Measurements from ENCODE around the gene EXD3.
"Not testable (repeated sequence)": the region's sequence is repeated elsewhere in the genome, so short reads cannot be mapped to it uniquely, and the experiment has no call there.

Gene EXD3

GRCh38 chr9:137422604-137423513 is at the start of gene EXD3, which contains the start of gene NOXA1:
Gene EXD3, minus strand, starts transcription at chr9:137423162. Its CDS starts 27,805 bp downstream, at chr9:137395357.
Gene NOXA1, plus strand, starts transcription at chr9:137423393. Its CDS starts 137 bp downstream, at chr9:137423530.
- peak; percentile 80 for DNase-seq (ENCODE audit: low read depth in 2 of 2)

GRCh38 chr9:137470785-137471184 is 47.8 kb upstream of the EXD3 start:
- DNase-seq (ENCODE audit: low read depth in 2 of 2), result no peak

- DNase-seq (ENCODE audit: low read depth in 2 of 2), result no peak
Measured at GRCh38 chr9:137467896-137468295, 44.9 kb upstream of the EXD3 start.

- DNase-seq (ENCODE audit: low read depth in 2 of 2), result no peak
Measured at GRCh38 chr9:137467161-137467581, 44.2 kb upstream of the EXD3 start.

GRCh38 chr9:137466389-137467085 is 43.6 kb upstream of the EXD3 start:
- DNase-seq (ENCODE audit: low read depth in 2 of 2), result not testable (repeated sequence)

GRCh38 chr9:137465720-137466388 is 42.9 kb upstream of the EXD3 start:
- DNase-seq (ENCODE audit: low read depth in 2 of 2), result no peak

- no peak for DNase-seq (ENCODE audit: low read depth in 2 of 2)
Measured at GRCh38 chr9:137465000-137465719, 42.2 kb upstream of the EXD3 start.

GRCh38 chr9:137464291-137464999 is 41.5 kb upstream of the EXD3 start:
- DNase-seq (ENCODE audit: low read depth in 2 of 2), result no peak

GRCh38 chr9:137463931-137464290 is 40.9 kb upstream of the EXD3 start:
- no peak for DNase-seq (ENCODE audit: low read depth in 2 of 2)

GRCh38 chr9:137462986-137463930 is 40.3 kb upstream of the EXD3 start:
- no peak for DNase-seq (ENCODE audit: low read depth in 2 of 2)

GRCh38 chr9:137462396-137462985 is 39.5 kb upstream of the EXD3 start:
- no peak for DNase-seq (ENCODE audit: low read depth in 2 of 2)

GRCh38 chr9:137461663-137462395 is 38.9 kb upstream of the EXD3 start:
- no peak for DNase-seq (ENCODE audit: low read depth in 2 of 2)

GRCh38 chr9:137461316-137461662 is 38.3 kb upstream of the EXD3 start:
- DNase-seq (ENCODE audit: low read depth in 2 of 2), result no peak

GRCh38 chr9:137460363-137461315 is 37.7 kb upstream of the EXD3 start:
- DNase-seq (ENCODE audit: low read depth in 2 of 2), result no peak

GRCh38 chr9:137459601-137460362 is 36.8 kb upstream of the EXD3 start:
- no peak for DNase-seq (ENCODE audit: low read depth in 2 of 2)

- peak; percentile 78 to 81 for DNase-seq (ENCODE audit: low read depth in 2 of 2)
Measured at GRCh38 chr9:137459152-137459600, 36.2 kb upstream of the EXD3 start, which contains the start of gene NSMF. Gene NSMF, minus strand, starts transcription at chr9:137459334. Its CDS starts 232 bp downstream, at chr9:137459102.

Data from fibroblast of skin of left quadriceps (primary cell).